Neural cell (in vitro differentiated cells): ENCODE data around the gene LLPH.

Source experiments
- CTCF ChIP-seq: fragments of 450-650 bp; IDR thresholded peaks from 2 replicates; pipeline ENCODE4 v1.5.1; 2014; ENCODE audit warnings: antibody characterized with exemption, mild to moderate bottlenecking, moderate library complexity; ENCODE audit not compliant: poor library complexity, severe bottlenecking
- EZH2 ChIP-seq: fragments of 200-600, 300-800 bp; shearing (Covaris generic), sonication (generic); IDR thresholded peaks from 2 replicates; pipeline ENCODE4 v1.6.1; 2014; ENCODE audit warnings: antibody characterized with exemption, low read length, borderline replicate concordance, mild to moderate bottlenecking; ENCODE audit not compliant: insufficient read depth, poor library complexity, severe bottlenecking
- POLR2AphosphoS5 ChIP-seq: IDR thresholded peaks from 2 replicates; pipeline ENCODE4 v1.6.1; 2012

- TF ChIP-seq EZH2 (no peak), POLR2AphosphoS5 (no peak), CTCF (no peak)
Observed at GRCh38 chr12:66170606-66171005, 40.1 kb upstream of the LLPH start.
